ENCODE data around the gene GMEB2.
"Not testable (repeated sequence)": the region's sequence is repeated elsewhere in the genome, so short reads cannot be mapped to it uniquely, and the experiment has no call there.

The GMEB2 gene, protein sequence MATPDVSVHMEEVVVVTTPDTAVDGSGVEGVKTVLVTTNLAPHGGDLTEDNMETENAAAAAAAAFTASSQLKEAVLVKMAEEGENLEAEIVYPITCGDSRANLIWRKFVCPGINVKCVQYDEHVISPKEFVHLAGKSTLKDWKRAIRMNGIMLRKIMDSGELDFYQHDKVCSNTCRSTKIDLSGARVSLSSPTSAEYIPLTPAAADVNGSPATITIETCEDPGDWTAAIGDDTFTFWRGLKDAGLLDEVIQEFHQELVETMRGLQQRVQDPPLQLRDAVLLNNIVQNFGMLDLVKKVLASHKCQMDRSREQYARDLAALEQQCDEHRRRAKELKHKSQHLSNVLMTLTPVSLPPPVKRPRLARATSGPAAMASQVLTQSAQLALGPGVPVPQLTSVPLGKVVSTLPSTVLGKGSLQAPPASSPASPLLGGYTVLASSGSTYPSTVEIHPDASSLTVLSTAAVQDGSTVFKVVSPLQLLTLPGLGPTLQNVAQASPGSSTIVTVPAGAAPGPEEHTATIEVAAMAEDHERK

DNA sequence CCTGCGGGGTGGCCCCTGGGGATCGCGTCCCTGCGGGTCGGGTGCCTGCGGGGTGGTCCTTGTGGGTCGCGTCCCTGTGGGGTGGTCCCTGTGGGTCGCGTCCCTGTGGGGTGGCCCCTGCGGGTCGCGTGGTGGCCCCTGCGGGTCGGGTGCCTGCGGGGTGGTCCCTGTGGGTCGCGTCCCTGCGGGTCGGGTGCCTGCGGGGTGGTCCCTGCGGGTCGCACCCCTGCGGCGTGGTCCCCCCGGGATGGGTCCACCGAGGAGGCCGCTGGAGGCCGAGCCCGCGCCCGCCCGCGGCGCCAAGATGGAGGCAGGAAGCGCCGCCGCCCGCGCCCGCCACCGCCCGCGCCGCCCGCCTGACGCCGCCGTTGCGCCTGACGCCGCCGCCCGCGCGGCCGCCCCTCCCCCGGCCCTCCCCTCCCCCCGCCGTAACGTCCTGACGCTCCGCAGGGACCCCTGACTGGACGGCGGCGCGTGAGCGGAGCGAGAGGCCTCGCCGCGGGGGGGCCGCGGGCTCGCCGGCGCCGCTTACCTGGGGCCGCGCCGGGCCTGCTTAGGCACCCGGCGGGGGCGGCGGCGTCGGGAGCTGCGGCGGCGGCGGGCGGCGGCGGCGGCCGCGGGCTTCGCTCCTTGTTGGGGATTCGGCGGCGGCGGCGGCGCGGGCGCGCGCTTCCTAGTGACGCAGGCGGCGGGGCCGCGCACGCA lies at the start of gene GMEB2:
Gene GMEB2 (minus strand): TSS at position 678 of the 705 bp plus-strand sequence. CDS start 7,704 bp downstream, outside the sequence.
- peak; percentile 59 to 93 for DNase-seq

DNA sequence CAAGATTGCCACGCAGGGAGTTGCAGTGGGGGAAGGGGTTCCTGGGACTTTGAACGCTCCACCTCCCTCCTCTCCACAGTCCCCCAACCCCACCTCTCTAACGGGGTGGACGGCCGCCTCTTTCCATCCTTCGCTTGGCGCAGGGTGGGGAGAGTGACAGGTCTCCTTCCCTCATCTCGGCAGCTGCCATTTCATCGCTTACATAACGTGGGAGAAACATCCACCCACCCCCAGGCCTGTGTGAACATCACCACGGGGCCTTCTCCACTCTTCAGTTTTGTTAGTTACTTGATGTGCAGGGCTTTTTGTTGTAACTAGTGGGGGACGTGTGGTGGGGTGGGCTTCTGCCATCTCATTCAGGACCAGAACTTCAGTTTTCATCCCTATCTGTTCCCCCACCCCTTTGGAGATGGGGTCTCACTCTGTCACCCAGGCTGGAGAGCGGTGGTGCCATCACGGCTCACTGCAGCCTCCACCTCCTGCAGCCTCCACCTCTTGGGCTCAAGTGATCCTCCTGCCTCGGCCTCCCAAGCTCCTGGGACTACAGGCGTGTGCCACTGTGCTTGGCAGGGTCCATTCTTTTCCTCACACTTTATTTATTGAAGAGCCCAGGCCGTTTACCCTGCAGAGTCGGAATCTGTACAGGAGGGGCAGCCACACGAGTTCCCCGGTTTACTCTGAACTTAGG lies 48.9 kb upstream of the GMEB2 start:
- no peak for DNase-seq

DNA sequence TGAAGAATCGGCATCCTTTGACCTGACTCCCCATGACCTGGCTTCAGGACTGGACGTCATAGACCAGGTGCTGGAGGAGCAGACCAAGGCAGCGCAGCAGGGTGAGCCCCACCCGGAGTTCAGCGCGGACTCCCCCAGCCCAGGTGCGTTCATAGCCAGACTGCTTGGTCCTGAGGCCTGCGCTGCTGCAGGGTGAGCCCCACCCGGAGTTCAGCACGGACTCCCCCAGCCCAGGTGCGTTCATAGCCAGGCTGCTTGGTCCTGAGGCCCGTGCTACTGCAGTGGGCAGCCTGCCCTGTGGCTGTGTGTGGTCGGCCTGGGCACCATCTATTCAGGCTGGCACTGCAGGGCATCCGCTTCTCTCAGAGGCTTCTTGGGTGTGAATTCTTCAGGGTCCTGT lies 47.0 kb upstream of the GMEB2 start:
- DNase-seq = no peak

DNA sequence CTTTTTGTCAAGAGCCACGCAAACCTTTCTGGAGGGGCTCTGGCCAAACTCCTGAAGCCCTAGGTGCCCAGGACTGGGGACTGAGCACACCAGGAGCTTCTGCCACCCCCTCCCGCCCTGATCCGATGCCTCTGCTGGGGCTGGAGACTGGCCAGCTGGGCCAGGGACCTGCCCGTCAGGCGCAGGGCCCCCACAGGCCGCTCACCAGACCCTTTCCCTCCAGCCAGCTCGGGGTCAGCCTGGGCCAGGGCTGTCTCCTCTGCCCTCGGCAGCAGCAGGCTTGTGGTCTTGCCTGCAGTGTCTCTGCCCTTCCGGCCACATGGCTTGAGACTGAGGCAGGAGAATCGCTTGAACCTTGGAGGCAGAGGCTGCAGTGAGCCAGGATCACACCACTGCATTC lies 45.8 kb upstream of the GMEB2 start:
- no peak for DNase-seq

DNA sequence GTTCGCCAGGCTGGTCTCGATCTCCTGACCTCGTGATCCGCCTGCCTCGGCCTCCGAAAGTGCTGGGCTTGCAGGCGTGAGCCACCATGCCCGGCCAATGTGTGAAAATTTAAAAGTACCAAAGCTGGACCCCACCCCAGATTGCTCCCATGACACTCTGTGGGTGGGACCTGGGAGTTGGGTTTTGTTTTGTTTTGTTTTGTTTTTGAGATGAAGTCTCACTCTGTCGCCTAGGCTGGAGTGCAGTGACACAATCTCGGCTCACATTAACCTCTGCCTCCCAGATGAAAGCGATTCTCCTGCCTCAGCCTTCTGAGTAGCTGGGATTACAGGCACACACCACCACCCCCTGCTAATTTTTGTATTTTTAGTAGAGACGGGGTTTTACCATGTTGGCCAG lies 44.8 kb upstream of the GMEB2 start:
- not testable (repeated sequence) for DNase-seq

DNA sequence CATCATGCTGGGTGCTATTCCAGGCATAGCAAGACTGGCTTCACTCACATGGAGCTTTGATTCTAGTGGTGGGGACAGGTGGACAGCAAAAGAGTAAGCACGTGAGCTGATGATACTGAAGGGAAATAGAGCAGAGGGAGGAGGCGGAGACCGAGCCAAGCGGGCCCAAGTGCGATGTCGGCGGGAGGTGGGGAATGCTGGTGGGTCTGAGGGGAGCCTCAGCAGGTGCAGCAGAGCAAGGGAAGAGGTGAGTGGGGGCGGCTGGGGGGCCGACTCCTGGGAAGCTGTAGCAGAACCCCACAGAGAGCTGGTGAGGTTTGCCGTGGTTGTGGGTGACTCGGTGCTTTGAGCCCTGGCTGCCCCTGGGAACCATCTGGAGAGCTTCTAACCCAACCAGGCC lies 41.5 kb upstream of the GMEB2 start:
- no peak for DNase-seq

DNA sequence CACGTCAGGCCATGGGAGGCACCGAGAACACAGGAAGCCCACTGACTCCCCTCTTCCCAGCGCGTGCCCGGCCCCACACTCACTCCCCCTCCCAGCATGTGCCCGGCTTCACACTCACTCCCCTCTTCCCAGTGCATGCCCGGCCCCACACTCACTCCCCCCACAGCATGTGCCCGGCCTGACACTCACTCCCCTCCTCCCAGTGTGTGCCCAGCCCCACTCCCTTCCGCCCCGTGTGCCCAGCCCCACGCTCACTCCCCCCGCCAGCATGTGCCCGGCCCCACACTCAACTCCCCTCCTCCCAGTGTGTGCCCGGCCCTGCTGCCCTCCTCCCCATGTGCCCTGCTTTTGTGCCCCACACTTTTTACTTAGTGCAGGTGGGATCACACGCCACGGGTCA lies 41.0 kb upstream of the GMEB2 start:
- no peak for DNase-seq

DNA sequence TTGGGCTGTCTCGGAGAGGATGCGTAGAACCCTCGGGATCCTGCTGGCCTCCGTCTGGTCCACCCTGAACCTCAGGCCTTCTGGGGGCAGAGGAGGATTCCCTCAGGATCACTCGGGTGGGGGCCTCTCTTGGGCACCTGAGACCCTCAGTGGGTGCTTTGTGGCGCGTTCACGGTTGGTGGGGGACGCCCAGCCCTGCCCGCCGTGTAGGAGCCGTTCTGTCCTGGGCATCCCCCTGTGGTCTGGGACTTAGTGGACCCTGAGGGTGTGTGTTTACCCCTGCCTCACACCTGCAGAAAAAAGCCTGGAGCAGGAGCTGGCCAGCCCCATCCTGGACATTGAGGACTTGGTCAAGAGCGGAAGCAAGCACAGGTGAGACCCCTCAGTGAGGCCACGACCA lies 38.8 kb upstream of the GMEB2 start:
- DNase-seq = no peak

DNA sequence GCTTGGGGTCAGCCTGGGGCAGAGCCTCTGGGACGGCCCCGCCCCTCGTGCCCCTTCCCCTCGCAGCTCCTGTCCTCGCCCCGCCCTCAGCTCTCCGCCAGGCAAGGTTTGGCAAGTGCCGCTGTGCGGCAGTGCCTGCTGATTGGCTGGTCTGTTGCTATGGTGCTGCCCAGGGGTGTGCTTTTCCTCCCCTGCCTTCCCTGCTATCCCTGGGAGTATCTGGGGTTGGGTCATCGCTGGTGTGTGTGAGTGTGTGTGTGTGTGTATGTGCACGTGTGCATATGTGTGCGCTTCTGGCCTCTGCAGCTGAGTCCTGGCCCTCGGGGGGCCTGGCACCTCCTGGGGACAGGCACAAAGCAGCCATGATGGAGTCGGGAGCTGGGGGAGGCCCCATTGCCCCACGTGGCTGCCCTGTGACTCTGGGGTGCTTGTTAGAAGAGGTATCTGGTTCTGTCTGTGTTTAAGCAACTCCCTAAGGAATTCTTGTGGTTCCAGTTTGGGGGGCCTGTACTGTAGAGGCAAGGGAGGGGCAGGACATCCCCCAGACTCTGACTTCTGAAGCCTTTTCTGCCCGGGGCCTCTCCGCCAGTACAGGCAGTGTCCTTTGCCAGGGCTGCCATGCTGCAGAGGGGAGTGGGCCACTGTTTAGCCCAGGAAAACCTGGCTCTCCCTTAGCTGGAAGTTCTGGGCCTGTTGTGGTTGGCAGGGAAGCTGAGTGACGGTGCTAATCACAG lies 38.1 kb upstream of the GMEB2 start:
- no peak for DNase-seq

DNA sequence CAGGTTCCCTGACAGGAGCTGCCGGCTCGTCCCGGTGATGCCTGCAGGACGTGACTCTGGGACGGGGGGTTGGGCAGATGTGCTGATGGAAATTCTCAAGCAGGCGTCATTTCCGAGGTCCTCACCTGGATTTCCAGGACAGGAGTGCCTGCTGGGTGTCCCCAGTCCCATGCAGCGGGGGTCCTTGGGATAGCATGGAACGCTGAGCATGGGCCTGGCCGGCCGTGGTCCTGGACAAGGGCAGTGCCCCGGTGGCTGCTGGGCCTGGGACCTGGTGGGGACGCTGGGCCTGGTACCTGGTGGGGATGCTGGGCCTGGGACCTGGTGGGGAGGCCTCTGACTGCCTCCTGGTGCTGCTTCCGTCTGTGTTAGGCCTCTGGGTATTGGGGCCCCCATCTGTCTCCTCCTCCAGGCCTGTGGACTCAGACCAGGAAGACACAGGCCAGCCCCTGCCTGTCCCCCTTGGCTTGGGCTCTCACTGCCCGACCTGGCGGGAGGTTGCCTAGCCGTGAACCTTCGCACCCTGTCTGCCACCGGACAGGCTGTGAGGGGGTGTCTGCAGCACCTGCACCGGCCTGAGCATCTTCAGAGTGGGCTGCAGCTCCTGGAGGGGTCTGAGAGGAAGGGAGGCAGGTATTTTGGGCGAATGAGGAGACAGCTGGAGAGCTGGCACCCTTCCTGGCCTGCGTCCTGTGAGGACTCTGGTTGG lies 37.4 kb upstream of the GMEB2 start:
- no peak for DNase-seq

DNA sequence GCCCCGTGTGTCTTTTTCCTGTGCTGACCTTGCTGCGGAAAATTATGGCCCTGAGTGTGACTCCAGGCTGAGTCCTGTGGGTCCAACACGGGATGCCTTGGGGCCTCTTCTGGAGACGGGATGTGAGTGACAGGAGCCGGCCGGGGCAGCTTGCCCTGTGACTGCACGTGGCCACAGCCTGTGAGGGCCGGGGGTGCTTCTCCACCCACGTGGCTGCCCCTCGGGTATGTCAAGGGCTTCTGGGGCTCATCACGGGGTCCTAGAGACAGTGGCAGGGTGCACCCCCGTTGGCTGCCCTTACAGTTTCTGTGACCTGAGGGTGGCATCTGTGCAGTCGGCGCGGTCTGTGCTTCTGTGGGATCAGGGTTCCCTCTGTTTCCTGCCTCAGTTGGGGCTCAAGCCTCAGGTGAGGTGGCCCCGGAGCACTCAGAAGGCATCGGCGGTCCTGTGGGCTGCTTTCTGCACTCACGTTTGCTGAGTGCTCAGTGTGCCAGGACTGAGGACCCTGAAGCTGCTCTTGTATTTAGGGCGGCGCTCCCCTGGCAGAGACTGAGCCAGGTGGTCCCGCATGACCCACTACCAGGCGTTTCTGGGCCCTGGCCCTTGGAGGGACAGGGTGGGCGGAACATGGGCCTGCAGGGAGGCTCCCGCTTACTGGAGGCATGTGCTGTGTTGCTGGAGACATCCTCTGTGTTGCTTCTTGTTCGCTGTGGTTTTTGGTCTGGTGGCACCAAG lies 36.6 kb upstream of the GMEB2 start:
- no peak for DNase-seq

DNA sequence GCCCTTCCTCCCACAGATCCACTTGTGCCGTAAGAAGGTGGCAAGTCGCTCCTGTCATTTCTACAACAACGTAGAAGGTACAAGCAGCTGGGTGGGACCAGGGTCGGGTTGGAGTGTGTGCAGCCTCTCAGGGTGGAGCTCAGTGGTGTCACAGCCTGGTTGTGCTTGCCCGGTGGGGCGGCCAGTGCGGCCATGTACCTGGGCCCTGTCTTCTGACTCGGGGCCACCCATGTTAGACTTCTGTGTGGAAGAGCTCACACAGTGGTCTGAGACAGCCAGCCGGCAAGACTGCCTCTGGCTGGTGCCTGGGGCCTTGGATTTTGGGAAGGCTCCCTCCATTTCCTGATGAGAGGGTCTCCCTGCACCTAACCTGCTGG lies 35.9 kb upstream of the GMEB2 start:
- no peak for DNase-seq

DNA sequence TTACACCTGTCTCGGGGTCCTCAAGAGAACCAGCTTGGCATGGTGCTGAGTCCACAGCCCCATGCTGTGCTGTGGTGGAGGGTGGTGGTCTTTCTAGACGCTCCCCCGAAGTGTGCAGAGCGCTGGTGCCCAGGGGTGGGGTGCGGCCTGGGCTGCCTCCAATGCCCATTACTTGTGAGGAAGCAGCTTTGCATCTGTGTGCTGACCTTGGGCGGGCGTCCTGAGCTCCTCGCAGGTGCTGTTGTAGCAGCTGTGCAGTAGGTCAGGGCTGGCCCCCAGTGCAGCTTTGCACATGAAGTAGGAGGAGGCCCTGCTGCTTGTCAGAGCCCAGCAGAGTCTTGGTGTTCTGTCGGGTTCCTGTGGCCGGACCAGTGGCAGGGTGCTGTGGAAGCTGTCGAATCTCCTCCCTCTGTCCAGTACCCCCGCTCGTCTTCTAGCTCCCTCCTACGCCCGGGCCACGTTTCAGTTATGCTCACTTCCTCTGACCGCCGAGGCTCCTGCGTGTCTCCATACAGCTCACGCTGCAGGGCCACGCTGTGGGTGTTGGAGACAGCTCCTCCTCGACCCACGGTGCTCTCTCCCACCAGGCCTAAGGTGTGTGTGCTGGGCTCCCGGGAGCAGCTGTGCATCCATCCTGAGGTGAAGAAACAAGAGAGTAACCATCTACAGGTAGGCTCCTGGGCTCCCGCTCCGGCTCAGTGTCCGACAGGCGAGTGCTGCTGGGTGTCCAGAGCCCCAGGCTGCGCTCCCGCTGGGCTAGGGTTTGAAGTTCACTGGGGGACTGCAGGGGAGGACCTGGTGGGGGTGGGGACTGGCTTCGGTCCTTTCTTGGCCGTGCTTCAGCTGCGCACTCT lies 35.3 kb upstream of the GMEB2 start:
- no peak for DNase-seq

DNA sequence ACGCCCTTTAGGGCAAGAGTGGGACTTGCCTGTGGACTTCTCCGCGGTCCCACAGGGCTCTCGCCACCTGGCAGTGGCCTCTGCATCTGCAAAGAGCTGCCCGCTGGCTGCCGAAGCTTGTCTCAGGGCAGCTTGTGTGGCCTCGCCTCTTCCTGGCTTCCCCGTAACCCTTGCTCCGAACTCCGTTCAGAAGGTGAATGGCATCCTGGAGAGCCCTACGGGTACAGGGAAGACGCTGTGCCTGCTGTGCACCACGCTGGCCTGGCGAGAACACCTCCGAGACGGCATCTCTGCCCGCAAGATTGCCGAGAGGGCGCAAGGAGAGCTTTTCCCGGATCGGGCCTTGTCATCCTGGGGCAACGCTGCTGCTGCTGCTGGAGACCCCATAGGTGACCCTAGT lies 34.2 kb upstream of the GMEB2 start:
- DNase-seq = no peak

DNA sequence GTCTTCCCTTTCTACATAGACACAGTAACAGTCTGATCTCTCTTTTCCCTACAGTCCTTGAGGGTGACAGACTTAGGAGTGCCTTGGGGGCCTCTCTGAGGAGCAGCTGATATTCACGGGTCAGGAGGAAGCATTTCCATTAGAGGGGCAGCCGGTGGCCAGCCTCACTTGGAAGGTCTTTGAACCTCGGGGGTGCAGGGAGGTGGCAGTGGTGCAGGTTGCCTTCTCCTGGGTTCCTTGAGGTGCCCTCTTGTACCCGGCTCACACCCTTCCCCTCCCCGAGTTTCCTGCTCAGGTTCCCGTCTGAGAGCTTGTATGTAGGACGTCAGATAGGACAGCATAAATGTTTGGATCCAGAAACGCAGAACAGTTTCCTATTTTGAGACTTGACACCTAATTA lies 33.7 kb upstream of the GMEB2 start:
- DNase-seq = no peak

DNA sequence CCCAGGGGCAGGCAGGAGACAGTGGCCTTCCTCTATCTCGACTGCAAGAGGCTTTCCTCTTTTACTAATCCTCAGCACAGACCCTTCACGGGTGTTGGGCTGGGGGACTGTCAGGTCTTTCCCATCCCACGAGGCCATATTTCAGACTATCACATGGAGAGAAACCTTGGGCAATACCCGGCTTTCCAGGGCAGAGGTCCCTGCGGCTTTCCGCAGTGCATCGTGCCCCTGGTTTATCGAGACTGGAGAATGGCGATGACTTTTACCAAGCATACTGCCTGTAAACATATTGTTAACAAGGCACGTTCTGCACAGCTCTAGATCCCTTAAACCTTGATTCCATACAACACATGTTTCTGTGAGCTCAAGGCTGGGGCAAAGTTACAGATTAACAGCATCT lies 33.3 kb upstream of the GMEB2 start:
- not testable (repeated sequence) for DNase-seq

DNA sequence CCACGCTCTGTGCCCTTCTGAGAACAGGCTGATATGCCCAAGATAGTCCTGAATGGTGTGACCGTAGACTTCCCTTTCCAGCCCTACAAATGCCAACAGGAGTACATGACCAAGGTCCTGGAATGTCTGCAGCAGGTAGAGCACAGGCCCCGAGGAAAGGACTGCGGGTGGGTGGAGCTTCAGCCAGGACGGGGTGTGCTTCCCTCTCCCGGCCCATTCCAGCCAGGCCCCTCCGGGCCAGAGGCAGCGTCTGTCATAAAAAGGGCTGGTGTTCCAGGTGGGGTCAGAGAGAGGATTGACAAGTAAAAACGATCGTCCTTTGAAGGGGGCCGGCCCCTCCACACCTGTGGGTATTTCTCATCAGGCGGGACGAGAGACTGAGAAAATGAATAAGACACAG lies 32.5 kb upstream of the GMEB2 start:
- DNase-seq = no peak

DNA sequence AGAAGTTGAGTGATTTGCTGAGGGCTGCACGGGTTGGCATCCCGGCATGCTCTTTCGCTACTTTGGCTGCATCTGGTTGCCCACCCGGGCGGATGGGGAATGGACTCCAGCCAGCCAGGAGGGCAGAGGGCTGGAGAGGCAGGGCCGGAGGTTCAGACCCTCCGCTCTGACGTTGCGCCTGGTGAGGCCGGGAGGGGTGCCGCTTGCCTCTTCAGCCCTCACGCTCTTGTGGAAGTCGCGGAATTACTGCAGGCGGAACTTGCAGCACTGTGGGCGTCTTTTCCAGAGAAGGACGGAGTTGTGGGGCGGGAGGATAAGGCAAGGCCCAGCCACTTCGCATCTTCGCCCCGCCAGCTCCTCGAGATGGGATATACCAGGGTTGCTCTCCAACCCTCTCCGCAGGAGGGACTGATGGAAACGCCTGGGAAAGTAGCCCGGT lies 31.9 kb upstream of the GMEB2 start:
- DNase-seq = no peak

DNA sequence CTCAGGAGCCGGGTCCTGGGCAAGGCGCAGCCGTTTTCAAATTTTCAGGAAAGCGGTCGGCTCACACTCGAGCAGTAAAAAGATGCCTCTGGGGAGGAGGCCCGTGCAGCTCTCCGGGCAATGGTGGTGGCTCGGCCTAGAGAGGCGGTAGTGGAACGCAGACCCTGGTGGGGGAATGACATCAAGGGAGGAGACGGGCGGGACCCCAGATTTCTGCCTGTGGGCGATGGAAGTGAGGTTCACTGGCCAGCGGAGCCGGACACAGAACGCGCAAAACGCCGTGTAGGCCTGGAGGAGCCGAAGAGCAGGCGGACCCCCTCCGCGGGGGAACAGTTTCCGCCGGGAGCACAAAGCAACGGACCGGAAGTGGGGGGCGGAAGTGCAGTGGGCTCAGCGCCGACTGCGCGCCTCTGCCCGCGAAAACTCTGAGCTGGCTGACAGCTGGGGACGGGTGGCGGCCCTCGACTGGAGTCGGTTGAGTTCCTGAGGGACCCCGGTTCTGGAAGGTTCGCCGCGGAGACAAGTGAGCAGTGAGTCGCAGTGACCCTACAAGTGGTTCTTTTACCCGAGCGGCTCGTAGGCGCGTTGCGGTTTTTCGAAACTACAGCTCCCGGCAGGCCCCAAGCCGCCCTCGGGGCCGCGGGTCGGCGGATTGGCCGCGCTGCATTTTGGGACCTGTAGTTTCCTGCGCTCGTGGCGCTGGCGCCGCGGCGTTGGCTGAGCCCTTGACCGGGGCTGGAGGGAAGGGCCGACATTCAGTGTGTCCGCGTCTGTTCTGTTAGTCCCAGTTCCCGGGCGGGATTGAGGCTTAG lies 31.2 kb upstream of the GMEB2 start, which contains the start of gene RTEL1:
Gene RTEL1 (plus strand): TSS at position 376 of the 812 bp plus-strand sequence. CDS start 1,091 bp downstream, outside the sequence.
- peak; percentile 89 to 91 for DNase-seq
